AG04449 (cell line): ENCODE data around the gene SOX18.

ENCODE experiments used
- CTCF ChIA-PET: fragments of 350-600 bp; formaldehyde crosslinking; extraction: SDS; loops from one replicate; lab custom pipeline; 2021; ENCODE audit warnings: antibody characterized with exemption; lab: Yijun Ruan, JAX
- POLR2A ChIA-PET: fragments of 400-600, 350-600 bp; formaldehyde crosslinking; extraction: SDS; loops from one replicate; lab custom pipeline; 2020; ENCODE audit warnings: antibody characterized with exemption, inconsistent platforms; lab: Yijun Ruan, JAX
- DNase-seq: peaks from one replicate; pipeline ENCODE4 v3.0.0-alpha.2; 2010; ENCODE audit warnings: low read depth, low spot score
- H3K4me3 ChIP-seq: 2 replicates; pipeline ENCODE4 v1.5.1; 2011; ENCODE audit warnings: low read depth, mild to moderate bottlenecking, control low read depth, low read length
- TF ChIP-seq, protein P1 (sequence below): IDR thresholded peaks from one replicate; pipeline ENCODE4 v1.5.1; 2011; ENCODE audit warnings: mild to moderate bottlenecking, moderate library complexity, low read length, control low read depth, inconsistent platforms; ENCODE audit not compliant: insufficient read depth; ENCODE audit errors: missing control alignments

The SOX18 gene

DNA sequence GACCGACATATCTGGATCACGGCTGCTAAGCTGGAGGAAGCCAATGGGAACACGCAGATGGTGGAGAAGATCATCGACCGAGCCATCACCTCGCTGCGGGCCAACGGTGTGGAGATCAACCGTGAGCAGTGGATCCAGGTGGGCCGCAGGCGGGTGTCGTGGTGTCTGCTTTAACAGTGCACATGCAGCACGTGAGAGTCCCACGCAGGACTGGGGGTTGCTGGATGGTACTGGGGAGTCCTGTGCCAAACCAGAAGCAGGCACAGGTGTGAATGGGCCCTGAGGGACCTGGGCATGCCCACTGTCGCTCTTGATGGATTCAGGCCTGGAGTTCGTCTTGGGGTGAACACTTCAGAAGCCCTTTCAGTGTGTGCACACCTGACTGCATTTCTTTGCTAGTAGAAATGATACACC lies 38.1 kb downstream of the SOX18 start:
- no peak for DNase-seq
- TF ChIP-seq, protein P1, sequence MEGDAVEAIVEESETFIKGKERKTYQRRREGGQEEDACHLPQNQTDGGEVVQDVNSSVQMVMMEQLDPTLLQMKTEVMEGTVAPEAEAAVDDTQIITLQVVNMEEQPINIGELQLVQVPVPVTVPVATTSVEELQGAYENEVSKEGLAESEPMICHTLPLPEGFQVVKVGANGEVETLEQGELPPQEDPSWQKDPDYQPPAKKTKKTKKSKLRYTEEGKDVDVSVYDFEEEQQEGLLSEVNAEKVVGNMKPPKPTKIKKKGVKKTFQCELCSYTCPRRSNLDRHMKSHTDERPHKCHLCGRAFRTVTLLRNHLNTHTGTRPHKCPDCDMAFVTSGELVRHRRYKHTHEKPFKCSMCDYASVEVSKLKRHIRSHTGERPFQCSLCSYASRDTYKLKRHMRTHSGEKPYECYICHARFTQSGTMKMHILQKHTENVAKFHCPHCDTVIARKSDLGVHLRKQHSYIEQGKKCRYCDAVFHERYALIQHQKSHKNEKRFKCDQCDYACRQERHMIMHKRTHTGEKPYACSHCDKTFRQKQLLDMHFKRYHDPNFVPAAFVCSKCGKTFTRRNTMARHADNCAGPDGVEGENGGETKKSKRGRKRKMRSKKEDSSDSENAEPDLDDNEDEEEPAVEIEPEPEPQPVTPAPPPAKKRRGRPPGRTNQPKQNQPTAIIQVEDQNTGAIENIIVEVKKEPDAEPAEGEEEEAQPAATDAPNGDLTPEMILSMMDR = no peak
- ChIA-PET POLR2A (no interaction called here), CTCF (no interaction called here)
- no peak overlapping the region for H3K4me3 ChIP-seq

DNA sequence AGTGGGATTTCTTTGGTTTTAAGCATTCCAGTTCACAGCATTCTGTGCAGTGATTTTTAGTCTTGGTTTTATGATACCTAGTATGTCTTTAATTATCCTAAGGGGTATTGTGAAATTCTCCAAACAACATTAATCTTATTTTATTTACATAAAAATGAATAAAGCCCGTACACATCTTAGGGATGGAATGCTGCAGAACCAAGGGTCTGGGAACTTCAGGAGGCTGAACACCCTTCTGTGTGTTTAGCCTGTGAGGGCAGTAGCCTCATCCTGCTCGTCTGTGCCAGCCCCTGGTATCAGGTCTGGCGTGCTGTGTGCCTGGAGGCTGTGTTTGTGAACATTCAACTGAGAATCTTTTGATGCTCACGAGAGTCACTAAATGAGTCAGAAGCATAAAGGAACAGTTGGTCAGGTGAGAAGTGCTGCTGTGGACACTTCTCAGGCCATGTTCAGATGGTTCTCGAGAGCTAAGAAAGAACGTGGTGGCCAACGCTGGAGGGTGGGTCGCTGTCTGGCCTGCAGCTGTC lies 38.7 kb downstream of the SOX18 start:
- no peak overlapping the region for H3K4me3 ChIP-seq
- ChIA-PET POLR2A (no interaction called here), CTCF (no interaction called here)
- TF ChIP-seq, protein P1 = no peak
- peak; percentile 23 for DNase-seq

DNA sequence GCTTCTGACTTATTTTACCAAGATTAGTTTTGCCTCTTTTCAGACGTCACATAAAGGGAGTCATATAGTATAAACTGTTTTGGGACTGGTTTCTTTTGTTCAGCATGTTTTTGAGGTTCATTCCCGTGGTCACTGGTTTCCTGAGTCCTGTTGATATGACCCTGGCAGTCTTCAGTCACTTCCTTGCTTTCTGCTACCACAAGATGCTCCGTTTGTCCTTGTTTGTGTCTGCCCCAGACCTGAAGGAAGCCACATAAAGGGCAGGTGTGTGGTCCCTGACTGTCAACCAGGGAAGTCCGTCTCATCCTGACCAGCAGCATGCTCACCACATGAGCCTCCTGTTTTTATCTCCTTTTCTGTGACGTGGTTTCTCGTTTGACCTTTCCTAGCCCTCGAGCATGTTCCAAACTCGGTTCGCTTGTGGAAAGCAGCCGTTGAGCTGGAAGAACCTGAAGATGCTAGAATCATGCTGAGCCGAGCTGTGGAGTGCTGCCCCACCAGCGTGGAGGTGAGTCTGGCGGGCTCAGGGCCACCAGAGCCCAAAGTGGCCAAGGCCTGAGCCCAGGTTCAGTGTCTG lies 39.5 kb downstream of the SOX18 start:
- CTCF ChIA-PET = no interaction called here
- DNase-seq = no peak
- H3K4me3 ChIP-seq = no peak overlapping the region
- POLR2A ChIA-PET = no interaction called here
- TF ChIP-seq, protein P1 = no peak

DNA sequence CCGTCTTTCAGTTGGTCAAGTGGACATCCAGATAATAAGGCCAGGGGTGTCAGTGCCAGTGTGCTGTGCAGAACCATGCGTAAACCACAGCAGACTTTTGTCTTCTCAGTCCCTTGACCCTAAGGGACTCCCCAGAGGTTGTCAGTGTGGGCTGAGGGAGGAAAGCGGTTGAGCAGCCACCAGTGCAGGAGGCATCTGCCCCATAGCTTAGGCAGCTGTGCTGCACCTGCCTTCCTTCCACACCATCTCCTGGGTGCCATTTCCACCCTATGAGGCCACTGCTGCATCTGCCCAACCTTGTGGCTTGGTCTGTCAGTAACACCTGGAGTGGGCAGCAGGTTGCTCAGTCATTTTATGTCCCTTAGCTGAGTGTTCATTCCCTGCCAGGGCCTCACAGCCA lies 42.5 kb downstream of the SOX18 start:
- TF ChIP-seq, protein P1 = no peak
- no peak for DNase-seq
- no peak overlapping the region for H3K4me3 ChIP-seq
- CTCF ChIA-PET = interaction anchor here (1.2 kb wide), 2 partner anchors 27 to 32 kb away, joined by 3 to 4 read pairs; no protein-coding TSS in a partner anchor
- POLR2A ChIA-PET = no interaction called here

DNA sequence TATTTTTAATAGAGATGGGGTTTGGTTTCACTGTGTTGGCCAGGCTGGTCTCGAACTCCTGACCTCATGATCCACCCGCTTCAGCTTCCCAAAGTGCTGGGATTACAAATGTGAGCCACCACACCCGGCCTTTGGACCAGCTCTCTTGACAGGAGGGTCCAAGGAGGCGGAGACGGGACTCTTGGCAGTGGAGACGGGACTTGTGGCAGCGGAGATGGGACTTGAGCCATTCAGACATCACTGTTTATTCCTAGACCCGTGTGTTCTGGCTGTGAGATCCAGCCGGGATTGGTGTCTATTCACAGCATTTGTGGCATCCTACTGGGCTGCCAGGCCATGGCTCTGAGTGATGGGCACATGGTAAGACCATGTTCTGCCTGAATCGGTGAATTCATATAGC lies 42.9 kb downstream of the SOX18 start:
- CTCF ChIA-PET = interaction anchor here (1.2 to 1.6 kb wide), 3 partner anchors 26 to 51 kb away, joined by 3 to 4 read pairs (median 3); no protein-coding TSS in a partner anchor
- no peak overlapping the region for H3K4me3 ChIP-seq
- TF ChIP-seq, protein P1 = no peak
- POLR2A ChIA-PET = no interaction called here
- no peak for DNase-seq

DNA sequence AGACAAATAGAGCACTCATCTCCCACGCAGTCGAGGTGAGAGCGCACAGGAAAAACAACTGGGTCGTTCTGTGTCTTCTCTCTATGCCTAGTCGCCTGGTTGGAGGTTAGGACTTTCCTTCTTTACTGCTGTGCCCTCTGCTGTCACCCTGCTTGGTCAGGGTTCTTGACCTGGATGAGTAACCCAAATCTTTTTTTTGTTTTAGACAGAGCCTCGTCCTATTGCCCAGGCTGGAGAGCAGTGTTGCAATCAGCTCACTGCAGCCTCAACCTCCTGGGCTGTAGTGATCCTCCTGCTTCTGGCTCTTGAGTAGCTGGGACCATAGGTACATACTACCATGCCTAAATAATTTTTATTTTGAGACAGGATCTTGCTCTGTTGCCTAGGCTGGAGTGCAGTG lies 44.0 kb downstream of the SOX18 start:
- no peak overlapping the region for H3K4me3 ChIP-seq
- ChIA-PET CTCF (interaction anchor here (1.6 to 2.2 kb wide), 3 partner anchors 20 to 52 kb away, joined by 3 to 11 read pairs (median 3); partner anchors contain the start of gene PRPF6), POLR2A (no interaction called here)
- TF ChIP-seq, protein P1 = no peak
- no peak for DNase-seq
